GM12892 (cell line): ENCODE data around the gene FASTKD1.

Source experiments
- DNase-seq: peaks from one replicate; pipeline ENCODE4 v3.0.0; 2011; ENCODE audit not compliant: insufficient read length
- FAIRE-seq: peaks from 2 replicates; lab custom pipeline; 2011; peaks lifted over from hg19 to GRCh38; lab: Jason Lieb, UNC
- POLR2A ChIP-seq: IDR thresholded peaks from 2 replicates; pipeline ENCODE4 v1.6.1; 2011; ENCODE audit warnings: low read depth, low read length, control low read depth
- POLR2AphosphoS5 ChIP-seq: IDR thresholded peaks from 2 replicates; pipeline ENCODE4 v1.6.1; 2011; ENCODE audit warnings: low read depth, low read length, control low read depth
- TAF1 ChIP-seq: IDR thresholded peaks from 2 replicates; pipeline ENCODE4 v1.6.1; 2011; ENCODE audit warnings: low read depth, mild to moderate bottlenecking, control low read depth, low read length, borderline replicate concordance

Gene FASTKD1

DNA sequence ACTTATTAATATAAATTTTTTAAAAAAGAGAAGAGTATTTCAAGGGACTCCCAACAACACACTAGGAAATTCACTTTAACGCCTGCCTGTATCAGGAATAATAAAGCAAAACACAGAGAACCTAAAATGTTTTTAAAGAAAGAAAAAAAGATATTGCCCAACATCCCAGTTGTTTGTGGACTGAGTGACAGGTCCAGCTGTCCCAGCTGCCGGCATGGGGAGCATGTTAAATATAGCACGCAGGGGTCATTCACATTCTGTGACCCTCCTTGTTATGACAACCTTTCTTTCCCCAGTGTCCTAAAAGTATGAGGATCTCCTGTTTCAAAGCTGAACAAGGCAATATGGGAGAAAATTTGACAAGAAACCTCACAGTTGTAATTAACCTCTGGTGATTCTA is 59.7 kb downstream of the FASTKD1 start:
- TF ChIP-seq POLR2AphosphoS5 (no peak), TAF1 (no peak), POLR2A (no peak)
- no peak for DNase-seq
- FAIRE-seq: no peak

- FAIRE-seq: no peak
- DNase-seq: no peak
- TF ChIP-seq POLR2A (no peak), POLR2AphosphoS5 (no peak), TAF1 (no peak)
These were observed 60.6 kb downstream of the FASTKD1 start for GRCh38 chr2:169513094-169513493.

GRCh38 chr2:169512525-169512924 is 61.1 kb downstream of the FASTKD1 start:
- DNase-seq (no peak), FAIRE-seq (no peak)
- no peak for TF ChIP-seq POLR2A
- TF ChIP-seq TAF1: no peak
- TF ChIP-seq POLR2AphosphoS5: no peak

GRCh38 chr2:169511818-169512217 is 61.8 kb downstream of the FASTKD1 start:
- TF ChIP-seq POLR2AphosphoS5 (no peak), TAF1 (no peak), POLR2A (no peak)
- DNase-seq (no peak), FAIRE-seq (no peak)

- no peak for FAIRE-seq
These were observed 63.2 kb downstream of the FASTKD1 start for GRCh38 chr2:169510496-169510895.

DNA sequence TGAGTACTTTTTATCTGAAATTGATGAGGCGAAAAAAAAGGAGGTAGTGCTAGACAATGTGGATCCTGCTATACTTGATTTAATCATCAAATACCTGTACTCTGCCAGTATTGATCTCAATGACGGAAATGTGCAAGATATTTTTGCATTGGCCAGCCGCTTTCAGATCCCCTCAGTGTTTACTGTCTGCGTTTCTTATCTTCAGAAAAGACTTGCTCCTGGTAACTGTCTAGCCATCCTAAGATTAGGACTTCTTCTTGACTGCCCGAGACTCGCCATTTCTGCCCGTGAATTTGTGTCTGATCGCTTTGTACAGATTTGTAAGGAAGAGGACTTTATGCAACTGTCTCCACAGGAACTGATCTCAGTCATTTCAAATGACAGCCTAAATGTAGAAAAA is 63.7 kb downstream of the FASTKD1 start:
- FAIRE-seq: no peak
- DNase-seq: no peak
- TF ChIP-seq TAF1: no peak
- no peak for TF ChIP-seq POLR2AphosphoS5
- TF ChIP-seq POLR2A: no peak

More at GRCh38 chr2:169510496-169510895, 63.2 kb downstream of the FASTKD1 start:
- DNase-seq: no peak
- TF ChIP-seq TAF1 (no peak), POLR2AphosphoS5 (no peak), POLR2A (no peak)

DNA sequence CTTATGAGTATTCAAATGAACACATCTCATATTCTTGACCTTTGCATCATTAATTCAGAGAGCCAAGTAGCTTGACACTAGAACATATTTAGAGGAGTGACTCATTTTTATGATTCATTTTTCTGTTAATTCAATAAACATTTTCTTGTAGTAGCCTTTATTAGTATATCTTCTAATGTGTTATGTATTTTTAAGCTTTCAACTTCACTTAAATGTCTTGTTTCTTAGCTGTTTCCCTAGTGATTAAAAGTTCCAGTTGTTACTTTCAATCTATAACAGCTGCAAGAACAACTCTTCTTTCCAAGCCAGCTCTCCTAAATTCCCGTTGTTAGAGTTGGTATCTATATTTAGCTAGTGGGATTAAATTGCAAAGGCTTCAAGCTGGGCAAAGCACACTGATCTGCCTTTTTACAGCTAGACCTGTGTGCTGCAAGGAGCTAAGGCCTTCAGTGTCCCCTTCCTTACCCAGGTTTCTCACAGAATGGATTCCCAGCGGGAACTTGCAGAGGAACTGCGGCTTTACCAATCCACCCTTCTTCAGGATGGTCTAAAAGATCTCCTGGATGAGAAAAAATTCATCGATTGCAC is 64.3 kb downstream of the FASTKD1 start, which contains the start of gene KLHL41:
Gene KLHL41 (plus strand): TSS at position 405 of the 588 bp plus-strand sequence. CDS start 77 bp downstream, at position 482.
- FAIRE-seq (no peak), DNase-seq (no peak)
- TF ChIP-seq TAF1: no peak
- no peak for TF ChIP-seq POLR2AphosphoS5
- TF ChIP-seq POLR2A: no peak

DNA sequence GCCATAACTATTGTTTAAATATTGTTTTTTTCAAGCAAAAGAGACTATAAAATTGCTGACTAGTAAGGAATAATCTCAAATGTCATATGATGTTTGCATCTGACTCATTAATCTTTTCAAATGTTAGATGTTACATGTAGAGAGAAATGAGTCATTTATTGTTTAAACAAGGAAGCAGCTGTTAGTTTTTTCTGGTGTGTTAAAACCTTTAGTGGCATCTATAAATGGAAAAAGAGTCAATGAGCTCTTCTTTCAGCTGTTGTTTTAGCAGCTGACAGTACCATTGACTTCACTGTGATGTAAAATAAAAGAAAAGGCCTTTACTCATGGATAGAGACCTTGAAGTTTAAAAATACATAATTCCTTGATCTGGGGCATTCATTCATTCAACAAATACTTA is 66.0 kb downstream of the FASTKD1 start:
- no peak for DNase-seq
- no peak for FAIRE-seq
- TF ChIP-seq POLR2A (no peak), TAF1 (no peak), POLR2AphosphoS5 (no peak)

DNA sequence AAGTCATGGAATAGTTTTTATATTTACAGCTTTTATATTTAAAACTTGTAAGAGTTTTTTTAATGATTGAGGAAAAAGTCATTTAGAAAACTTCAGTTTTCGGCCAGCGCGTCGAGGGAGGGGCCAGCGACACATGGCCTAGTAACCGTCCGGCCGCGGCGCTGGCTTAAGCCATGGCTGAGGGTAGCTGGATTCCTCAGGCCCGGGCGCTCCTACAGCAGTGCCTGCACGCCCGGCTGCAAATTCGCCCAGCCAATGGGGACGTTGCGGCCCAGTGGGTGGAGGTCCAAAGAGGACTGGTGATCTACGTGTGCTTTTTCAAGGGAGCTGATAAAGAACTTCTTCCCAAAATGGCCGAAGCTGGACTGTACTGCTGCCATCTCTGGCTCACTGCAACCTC is 69.0 kb downstream of the FASTKD1 start:
- no peak for DNase-seq
- no peak for TF ChIP-seq POLR2AphosphoS5
- no peak for FAIRE-seq

DNA sequence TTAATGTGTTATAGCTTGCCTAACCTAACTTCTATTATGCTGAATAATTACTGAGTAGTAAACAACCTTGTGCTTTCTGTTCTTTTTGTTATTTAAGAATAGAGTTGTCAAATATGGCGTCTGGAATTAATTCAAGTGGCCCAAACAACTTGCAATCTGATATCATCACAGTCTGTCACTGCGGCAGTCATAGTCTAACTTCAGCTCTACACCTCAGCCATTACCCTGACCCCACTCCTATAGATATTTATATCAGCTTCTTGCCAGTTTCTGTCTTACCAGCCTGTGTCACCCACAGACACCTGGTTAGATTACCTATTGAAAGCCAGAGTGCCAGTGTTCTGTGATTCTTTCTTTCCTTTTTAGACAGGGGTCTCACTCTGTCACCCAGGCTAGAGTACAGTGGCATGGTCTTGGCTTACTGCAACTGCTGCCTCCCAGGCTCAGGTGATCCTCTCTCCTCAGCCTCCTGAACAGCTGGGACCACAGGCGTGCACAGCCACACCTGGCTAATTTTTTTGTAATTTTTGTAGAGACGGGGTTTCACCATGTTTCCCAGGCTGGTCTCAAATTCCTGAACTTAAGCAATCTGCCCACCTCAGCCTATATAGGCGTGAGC is 78.2 kb downstream of the FASTKD1 start:
- DNase-seq: no peak
- no peak for TF ChIP-seq POLR2A
- TF ChIP-seq POLR2AphosphoS5: no peak
- TF ChIP-seq TAF1: no peak
- no peak for FAIRE-seq

GRCh38 chr2:169493360-169493759 is 80.3 kb downstream of the FASTKD1 start:
- FAIRE-seq: no peak
- no peak for TF ChIP-seq POLR2AphosphoS5
- no peak for TF ChIP-seq TAF1
- TF ChIP-seq POLR2A: no peak
- DNase-seq: no peak

DNA sequence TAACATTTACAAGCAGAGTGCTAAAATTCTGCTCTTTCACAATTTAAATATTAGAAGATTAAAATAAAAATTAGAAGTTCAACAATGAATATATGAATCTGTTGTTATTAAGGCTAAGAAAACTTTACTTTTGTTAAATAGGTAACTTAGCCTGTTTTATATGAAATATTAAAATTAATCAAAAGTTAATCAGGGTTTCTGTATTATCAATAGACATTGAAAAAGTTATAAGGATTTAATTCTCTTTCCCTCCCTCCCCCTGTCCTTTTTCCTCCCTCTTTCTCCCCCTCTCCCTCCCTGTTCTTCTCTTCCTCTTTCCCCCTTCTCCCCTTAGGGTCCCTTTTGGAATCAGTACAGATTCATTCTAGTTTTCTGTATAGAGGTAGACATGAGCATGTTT is 82.3 kb downstream of the FASTKD1 start:
- TF ChIP-seq POLR2A (no peak), TAF1 (no peak), POLR2AphosphoS5 (no peak)
- DNase-seq: no peak
- FAIRE-seq: no peak

DNA sequence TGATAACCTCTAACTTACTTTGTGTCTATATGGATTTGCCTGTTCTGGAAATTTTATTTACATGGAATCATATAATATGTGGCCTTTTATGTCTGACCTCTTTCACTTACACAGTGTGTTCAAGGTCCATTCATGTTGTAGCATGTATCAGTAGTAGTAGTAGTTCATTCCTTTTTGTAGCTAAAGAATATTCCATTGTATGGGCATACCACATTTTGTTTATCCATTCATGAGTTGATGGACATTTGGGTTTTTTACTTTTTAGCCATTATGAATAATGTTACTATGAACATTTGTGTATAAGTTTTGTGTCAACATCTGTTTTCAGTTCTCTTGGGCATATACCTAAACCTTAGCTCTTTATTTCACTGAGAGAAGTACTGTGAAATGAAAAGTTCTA is 82.8 kb downstream of the FASTKD1 start:
- FAIRE-seq (no peak), DNase-seq (no peak)
- TF ChIP-seq TAF1: no peak
- no peak for TF ChIP-seq POLR2A
- TF ChIP-seq POLR2AphosphoS5: no peak

GRCh38 chr2:169486487-169486886 is 87.2 kb downstream of the FASTKD1 start:
- TF ChIP-seq POLR2AphosphoS5 (no peak), POLR2A (no peak)
- DNase-seq: no peak
- no peak for FAIRE-seq
